ENCODE data around the gene NOL12. TPM values are rescaled to one million over a fixed set of nuclear protein-coding genes. Genes with fewer than 3 reads are reported as not detected.

NOL12 gene
- total RNA-seq, 1 experiment from 2014 or later: 42.2 TPM

- DNase-seq (ENCODE audit: extremely low read depth, low read depth): no peak
Measured at GRCh38 chr22:37741312-37741795, 55.2 kb downstream of the NOL12 start.

DNA sequence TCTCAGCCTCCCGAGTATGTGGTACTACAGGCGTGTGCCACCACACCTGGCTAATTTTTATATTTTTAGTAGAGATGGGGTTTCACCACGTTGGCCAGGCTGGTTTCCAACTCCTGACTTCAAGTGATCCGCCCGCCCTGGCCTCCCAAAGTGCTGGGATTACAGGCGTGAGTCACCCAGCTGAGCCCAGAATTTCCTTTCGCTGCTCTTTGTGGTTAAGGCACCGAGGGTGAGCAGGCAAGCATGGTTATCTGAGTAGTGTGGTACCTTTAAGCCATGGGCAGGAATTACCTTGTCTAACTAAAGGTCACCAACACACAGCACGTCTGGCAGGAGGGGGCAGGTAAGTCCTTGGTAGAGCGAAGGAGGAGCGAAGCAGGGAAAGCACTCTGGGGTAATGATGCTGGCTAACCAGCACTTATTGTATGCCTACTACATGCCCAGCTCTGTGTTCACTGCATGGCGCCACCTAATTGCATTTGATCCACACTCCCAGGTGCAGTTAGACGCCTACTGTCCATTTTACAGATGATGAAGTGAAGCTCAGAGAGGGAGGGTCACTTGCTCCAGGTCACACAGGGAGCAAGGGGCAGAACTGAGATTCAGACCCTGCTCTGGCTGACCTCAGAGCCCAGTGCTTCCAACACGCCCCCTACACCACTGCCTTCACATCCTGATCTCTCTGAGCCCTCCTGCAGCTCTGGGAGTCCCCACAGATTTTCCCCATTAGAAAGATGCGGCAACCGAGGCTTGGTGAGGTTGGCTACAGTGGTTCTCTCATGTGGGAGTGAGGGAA is 56.4 kb downstream of the NOL12 start:
- no peak for DNase-seq (ENCODE audit: extremely low read depth, low read depth)

Small RNAs within 50 kb of the gene (small RNA-seq; reads per million reads assigned to genes)
- gene RN7SL385P: 0 reads per million in 2 experiments

Other genes with a start within 250 kb of the NOL12 start
- not detected in 2 replicates for gene MFNG, start 200.0 kb upstream of the NOL12 start, total RNA-seq (2014; rRNA removed; shearing (Covaris generic))
- gene CARD10, start 166.9 kb upstream of the NOL12 start, total RNA-seq (2014; rRNA removed; shearing (Covaris generic)): 3.1 and 4.7 TPM in 2 replicates
- 43.7 and 59.0 TPM in 2 replicates for gene CDC42EP1, start 125.9 kb upstream of the NOL12 start, total RNA-seq (2014; rRNA removed; shearing (Covaris generic))
- gene LGALS2, start 106.3 kb upstream of the NOL12 start, total RNA-seq (2014; rRNA removed; shearing (Covaris generic)): not detected in 2 replicates
- 36.5 TPM in 2 replicates for gene GGA1, start 77.5 kb upstream of the NOL12 start, total RNA-seq (2014; rRNA removed; shearing (Covaris generic))
- gene SH3BP1, start 46.7 kb upstream of the NOL12 start, total RNA-seq (2014; rRNA removed; shearing (Covaris generic)): 1.7 and 2.9 TPM in 2 replicates
- 27.1 and 37.5 TPM in 2 replicates for gene PDXP, start 27.6 kb upstream of the NOL12 start, total RNA-seq (2014; rRNA removed; shearing (Covaris generic))
- 742 and 842 TPM in 2 replicates for gene LGALS1, start 10.7 kb upstream of the NOL12 start, total RNA-seq (2014; rRNA removed; shearing (Covaris generic))
- gene TRIOBP, start 10.7 kb downstream of the NOL12 start, total RNA-seq (2014; rRNA removed; shearing (Covaris generic)): 16.1 and 17.9 TPM in 2 replicates
- 4.0 and 5.6 TPM in 2 replicates for gene GCAT, start 121.6 kb downstream of the NOL12 start, total RNA-seq (2014; rRNA removed; shearing (Covaris generic))
- gene GALR3, start 137.0 kb downstream of the NOL12 start, total RNA-seq (2014; rRNA removed; shearing (Covaris generic)): not detected in 2 replicates
- gene ANKRD54, start 158.0 kb downstream of the NOL12 start, total RNA-seq (2014; rRNA removed; shearing (Covaris generic)): 8.1 and 8.4 TPM in 2 replicates
- 270 and 290 TPM in 2 replicates for gene EIF3L, start 163.1 kb downstream of the NOL12 start, total RNA-seq (2014; rRNA removed; shearing (Covaris generic))
- gene MICALL1, start 220.0 kb downstream of the NOL12 start, total RNA-seq (2014; rRNA removed; shearing (Covaris generic)): 6.3 and 7.5 TPM in 2 replicates

Measured in NCI-H460 (cell line).